Measurements from ENCODE around the gene SPRR2F.
"Not testable (repeated sequence)": the region's sequence is repeated elsewhere in the genome, so short reads cannot be mapped to it uniquely, and the experiment has no call there.

Gene SPRR2F

GRCh38 chr1:153113416-153113815, at the start of gene SPRR2F:
TSS of gene SPRR2F (minus strand) at chr1:153113516. CDS start at chr1:153112733, 783 bp downstream.
- no peak for DNase-seq (ENCODE audit: low spot score)

- no peak for DNase-seq (ENCODE audit: low spot score)
These were observed 42.2 kb upstream of the SPRR2F start for GRCh38 chr1:153155541-153155940.

- DNase-seq (ENCODE audit: low spot score) = no peak
These were observed 39.2 kb upstream of the SPRR2F start for GRCh38 chr1:153152481-153152880.

GRCh38 chr1:153150846-153151245, 37.5 kb upstream of the SPRR2F start, which contains the start of gene SPRR2G:
TSS of gene SPRR2G (minus strand) at chr1:153150890. CDS start at chr1:153150110, 780 bp downstream.
- DNase-seq (ENCODE audit: low spot score) = no peak

GRCh38 chr1:153141377-153141776, 28.1 kb upstream of the SPRR2F start:
- DNase-seq (ENCODE audit: low spot score) = no peak

- DNase-seq (ENCODE audit: low spot score) = no peak
These were observed 27.2 kb upstream of the SPRR2F start for GRCh38 chr1:153140484-153140883.

- DNase-seq (ENCODE audit: low spot score) = no peak
These were observed 20.4 kb upstream of the SPRR2F start for GRCh38 chr1:153133743-153134142.

- no peak for DNase-seq (ENCODE audit: low spot score)
These were observed 20.0 kb upstream of the SPRR2F start for GRCh38 chr1:153133267-153133666.

GRCh38 chr1:153128688-153129087, 15.4 kb upstream of the SPRR2F start:
- DNase-seq (ENCODE audit: low spot score) = not testable (repeated sequence)

GRCh38 chr1:153127296-153127695, 14.0 kb upstream of the SPRR2F start:
- no peak for DNase-seq (ENCODE audit: low spot score)

- no peak for DNase-seq (ENCODE audit: low spot score)
These were observed 12.2 kb upstream of the SPRR2F start for GRCh38 chr1:153125536-153125935.

GRCh38 chr1:153123793-153124192, 10.5 kb upstream of the SPRR2F start:
- DNase-seq (ENCODE audit: low spot score) = not testable (repeated sequence)

GRCh38 chr1:153122831-153123421, 9.6 kb upstream of the SPRR2F start:
- DNase-seq (ENCODE audit: low spot score) = no peak

GRCh38 chr1:153120945-153121344, 7.6 kb upstream of the SPRR2F start:
- DNase-seq (ENCODE audit: low spot score) = no peak

- no peak for DNase-seq (ENCODE audit: low spot score)
These were observed 6.2 kb upstream of the SPRR2F start for GRCh38 chr1:153119491-153119971.

- DNase-seq (ENCODE audit: low spot score) = not testable (repeated sequence)
These were observed 1.9 kb upstream of the SPRR2F start for GRCh38 chr1:153115264-153115663.

- not testable (repeated sequence) for DNase-seq (ENCODE audit: low spot score)
These were observed 862 bp downstream of the SPRR2F start for GRCh38 chr1:153112454-153112853.

GRCh38 chr1:153100245-153100644, 13.1 kb downstream of the SPRR2F start:
- DNase-seq (ENCODE audit: low spot score) = peak; percentile 57

- DNase-seq (ENCODE audit: low spot score) = no peak
These were observed 13.8 kb downstream of the SPRR2F start for GRCh38 chr1:153099461-153100045.

- no peak for DNase-seq (ENCODE audit: low spot score)
These were observed 17.6 kb downstream of the SPRR2F start for GRCh38 chr1:153095764-153096163.

- DNase-seq (ENCODE audit: low spot score) = no peak
These were observed 18.9 kb downstream of the SPRR2F start, which contains the start of gene SPRR2E for GRCh38 chr1:153094426-153094825. TSS of gene SPRR2E (minus strand) at chr1:153094526. CDS start at chr1:153093751, 775 bp downstream.

GRCh38 chr1:153087652-153088051, 25.7 kb downstream of the SPRR2F start:
- DNase-seq (ENCODE audit: low spot score) = no peak

GRCh38 chr1:153081736-153082135, 31.6 kb downstream of the SPRR2F start:
- DNase-seq (ENCODE audit: low spot score) = no peak

Data from kidney capillary endothelial cell (primary cell).